GM12892 (cell line): ENCODE data around the gene PTPRK.

Source experiments
- DNase-seq: peaks from one replicate; pipeline ENCODE4 v3.0.0; 2011; ENCODE audit not compliant: insufficient read length
- FAIRE-seq: peaks from 2 replicates; lab custom pipeline; 2011; peaks lifted over from hg19 to GRCh38; lab: Jason Lieb, UNC
- POLR2A ChIP-seq: IDR thresholded peaks from 2 replicates; pipeline ENCODE4 v1.6.1; 2011; ENCODE audit warnings: low read depth, low read length, control low read depth
- POLR2AphosphoS5 ChIP-seq: IDR thresholded peaks from 2 replicates; pipeline ENCODE4 v1.6.1; 2011; ENCODE audit warnings: low read depth, low read length, control low read depth
- TAF1 ChIP-seq: IDR thresholded peaks from 2 replicates; pipeline ENCODE4 v1.6.1; 2011; ENCODE audit warnings: low read depth, mild to moderate bottlenecking, control low read depth, low read length, borderline replicate concordance

PTPRK gene

DNA sequence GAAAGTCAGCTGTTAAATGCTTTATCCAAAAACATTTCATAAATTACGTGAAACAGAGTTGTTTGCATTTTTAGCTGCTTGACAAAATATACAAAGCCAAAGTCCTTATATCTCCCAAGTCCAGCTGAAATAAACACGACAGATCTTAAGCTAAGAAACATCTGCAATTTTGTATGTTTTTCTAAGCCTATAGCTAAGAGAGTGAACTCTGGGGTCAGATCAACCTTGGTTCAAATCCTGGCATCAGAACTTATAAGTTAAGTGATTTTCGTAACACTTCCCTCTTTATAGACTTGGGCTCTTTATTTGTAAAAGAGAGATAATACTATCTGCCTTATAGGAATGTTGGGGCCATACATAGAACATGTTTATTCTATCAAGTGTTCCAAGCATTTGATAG, 176.7 kb downstream of the PTPRK start:
- FAIRE-seq (peak; percentile 57), DNase-seq (no peak)
- TF ChIP-seq TAF1 (no peak), POLR2A (no peak), POLR2AphosphoS5 (no peak)

DNA sequence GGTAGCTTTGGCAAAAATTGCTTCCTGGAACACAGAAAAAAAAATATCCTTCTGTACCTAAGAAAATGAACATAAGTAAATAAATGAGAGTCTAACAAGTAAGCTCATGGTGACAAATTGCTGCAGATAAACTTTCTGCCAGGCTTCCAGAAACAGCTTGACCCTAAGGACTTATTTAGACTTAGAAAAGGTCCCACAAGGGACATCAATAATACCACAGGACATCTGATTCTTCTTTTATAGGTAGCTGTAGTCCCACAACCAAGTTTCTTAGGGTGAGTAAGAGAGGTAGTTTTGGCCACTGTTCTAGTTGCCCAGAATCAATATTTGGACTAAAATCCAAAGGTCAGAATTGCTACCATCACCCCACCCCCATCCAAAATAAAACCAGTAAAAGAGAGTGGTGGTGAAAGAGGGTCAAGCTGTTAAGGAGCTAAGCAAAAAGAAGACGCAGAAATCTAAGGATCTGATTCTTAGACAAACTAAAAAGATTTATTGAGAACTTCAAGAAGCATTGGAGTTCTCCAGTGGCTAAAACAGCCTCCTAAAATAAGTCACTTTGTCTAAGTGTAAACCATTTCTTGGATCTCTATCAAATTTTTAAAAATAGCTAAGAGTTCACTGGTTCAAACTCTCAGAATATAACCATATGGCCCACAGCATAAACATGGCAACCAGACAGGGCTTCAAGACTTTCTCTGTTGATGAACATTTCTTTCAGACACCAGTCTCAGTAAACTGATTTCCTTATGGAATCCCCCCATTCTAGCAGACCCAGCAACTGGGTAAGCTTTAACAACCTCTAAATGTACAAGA, 180.6 kb downstream of the PTPRK start:
- TF ChIP-seq POLR2A (no peak), TAF1 (no peak)
- no peak for DNase-seq

DNA sequence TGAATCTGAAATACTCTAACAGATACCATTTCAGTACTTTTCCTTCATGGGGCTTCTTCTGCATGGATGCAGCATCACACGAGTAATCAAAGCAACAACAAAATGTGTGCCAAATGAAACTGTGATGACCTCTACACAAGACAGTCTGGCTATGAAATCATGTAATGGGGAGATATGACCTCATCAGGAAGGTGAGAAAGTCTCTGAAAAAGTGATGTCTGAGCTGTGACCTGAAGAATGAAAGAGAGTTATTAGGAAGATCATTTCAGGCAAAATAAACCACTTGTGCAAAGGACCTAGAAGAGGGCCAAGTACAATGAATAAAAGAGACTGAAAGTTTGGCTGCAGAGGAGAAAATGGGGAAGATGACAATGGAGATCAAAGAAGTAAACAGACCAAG, 182.8 kb downstream of the PTPRK start:
- TF ChIP-seq POLR2AphosphoS5 (no peak), TAF1 (no peak), POLR2A (no peak)
- DNase-seq (no peak), FAIRE-seq (no peak)

More for the DNA sequence above, 180.6 kb downstream of the PTPRK start:
- FAIRE-seq = no peak

DNA sequence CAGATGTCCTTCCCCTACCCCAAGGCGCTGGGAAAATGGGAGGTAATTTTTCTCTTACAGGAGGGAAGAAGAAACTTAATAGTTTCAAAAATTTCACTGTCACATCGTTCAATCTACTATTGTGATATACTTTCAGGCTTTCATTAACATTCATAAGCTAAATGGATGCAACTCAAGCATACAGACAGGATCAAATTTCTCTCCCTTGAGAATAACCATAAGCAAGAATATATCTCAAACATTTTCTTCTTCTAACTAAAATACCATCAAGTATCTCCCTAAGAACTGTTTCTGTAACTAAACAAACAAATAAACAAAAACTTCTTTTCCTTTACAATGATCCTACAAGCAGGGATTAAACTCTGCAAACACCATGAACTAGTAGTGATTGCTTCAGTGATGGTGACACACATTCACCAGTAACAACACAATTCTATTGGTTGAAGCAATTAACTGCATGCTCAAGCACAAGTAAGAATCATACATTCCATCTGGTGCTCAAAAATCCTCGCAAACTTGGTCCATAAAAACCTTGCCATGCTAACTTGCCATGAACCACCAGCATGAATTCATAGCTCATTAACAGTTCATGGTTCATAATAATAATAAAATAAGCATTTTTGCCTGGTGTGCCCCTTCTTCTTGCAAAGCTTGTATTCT, 183.8 kb downstream of the PTPRK start:
- TF ChIP-seq POLR2AphosphoS5 = no peak
- TF ChIP-seq POLR2A = no peak
- no peak for TF ChIP-seq TAF1
- DNase-seq (no peak), FAIRE-seq (no peak)

DNA sequence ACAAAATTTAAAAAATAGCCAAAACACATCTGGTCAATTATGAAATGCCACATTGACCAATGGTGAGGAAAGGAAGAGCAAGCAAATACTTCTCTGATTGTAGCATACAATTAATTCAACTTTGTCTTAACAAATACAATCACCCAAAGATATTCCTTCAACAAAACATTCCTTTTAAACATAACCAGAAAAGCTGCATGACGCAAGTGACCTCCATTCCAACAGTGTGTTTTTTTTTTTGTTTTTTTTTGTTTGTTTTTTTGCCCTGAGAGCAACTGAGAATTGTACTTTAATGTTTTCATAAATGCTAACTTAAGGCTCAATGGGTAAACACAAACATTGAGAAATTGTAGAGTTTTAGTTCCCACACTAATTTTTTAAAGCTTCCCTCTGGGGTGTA, 184.4 kb downstream of the PTPRK start:
- FAIRE-seq (no peak), DNase-seq (no peak)
- TF ChIP-seq POLR2AphosphoS5 (no peak), TAF1 (no peak), POLR2A (no peak)

DNA sequence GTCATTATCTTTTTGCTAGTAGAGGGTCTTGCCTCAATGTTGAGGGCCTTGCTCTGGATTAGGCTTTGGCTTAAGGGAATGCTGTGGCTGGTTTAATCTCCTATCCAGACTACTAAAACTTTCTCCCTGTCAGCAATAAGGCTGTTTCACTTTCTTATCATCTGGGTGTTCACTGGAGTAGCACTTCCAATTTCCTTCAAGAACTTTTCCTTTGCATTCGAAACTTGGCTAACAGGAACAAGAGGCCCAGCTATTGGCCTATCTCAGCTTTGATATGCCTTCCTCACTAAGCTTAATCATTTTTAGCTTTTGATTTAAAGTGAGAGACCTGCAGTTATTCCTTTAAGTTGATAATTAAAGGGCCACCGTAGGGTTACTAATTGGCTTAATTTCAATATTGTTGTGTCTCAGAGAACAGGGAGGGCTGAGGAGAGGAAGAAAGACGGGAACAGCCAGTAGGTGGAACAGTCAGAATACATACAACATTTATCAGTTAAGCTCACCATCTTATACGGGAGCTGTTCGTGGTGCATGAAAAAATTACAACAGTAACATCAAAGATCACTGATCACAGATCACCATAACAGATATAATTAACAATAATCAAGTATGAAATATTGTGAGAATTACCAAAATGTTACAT, 186.7 kb downstream of the PTPRK start:
- no peak for FAIRE-seq
- TF ChIP-seq POLR2A = no peak
- no peak for TF ChIP-seq TAF1
- no peak for TF ChIP-seq POLR2AphosphoS5
- DNase-seq = no peak

DNA sequence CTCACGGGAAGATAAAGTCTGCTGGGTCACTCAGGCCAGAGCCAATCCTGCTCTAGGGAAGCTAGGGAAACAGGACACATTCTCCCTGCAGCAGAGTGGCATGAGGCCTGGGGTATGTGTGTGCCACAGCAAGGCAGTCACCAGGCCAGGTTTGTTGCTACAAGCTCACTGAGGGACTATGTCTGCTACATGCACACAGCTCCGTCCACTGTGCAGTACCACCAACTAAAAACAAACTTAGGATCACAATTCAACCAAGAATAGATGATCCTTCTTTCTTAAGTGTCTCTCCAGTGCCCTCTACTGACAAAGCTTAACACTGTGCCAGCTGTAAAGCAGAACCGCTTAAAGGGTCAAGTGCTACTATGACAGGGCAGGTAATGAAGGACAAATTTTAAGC, 192.5 kb downstream of the PTPRK start:
- peak; percentile 88 for FAIRE-seq
- DNase-seq = no peak
- no peak for TF ChIP-seq POLR2AphosphoS5
- TF ChIP-seq POLR2A = no peak
- no peak for TF ChIP-seq TAF1

DNA sequence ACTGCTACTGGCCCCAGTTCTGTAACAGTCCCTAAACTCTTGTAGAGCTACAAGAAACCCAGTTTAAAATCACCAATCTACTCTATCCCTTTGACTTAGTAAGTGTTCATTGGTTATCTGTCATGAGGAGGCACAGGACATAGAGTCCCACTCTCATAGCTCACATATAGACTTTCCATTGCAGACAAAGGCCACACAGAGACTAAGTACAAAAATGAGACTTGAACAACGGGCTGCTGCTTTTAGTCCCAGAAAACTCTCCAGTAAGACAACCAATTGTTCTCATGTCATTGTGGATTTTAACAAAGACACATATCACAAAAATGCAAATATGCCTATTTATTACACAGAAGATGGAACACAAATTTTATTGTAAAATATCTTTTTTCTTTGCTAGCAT, 197.4 kb downstream of the PTPRK start:
- TF ChIP-seq TAF1 (no peak), POLR2AphosphoS5 (no peak), POLR2A (no peak)
- DNase-seq = no peak
- FAIRE-seq = no peak

DNA sequence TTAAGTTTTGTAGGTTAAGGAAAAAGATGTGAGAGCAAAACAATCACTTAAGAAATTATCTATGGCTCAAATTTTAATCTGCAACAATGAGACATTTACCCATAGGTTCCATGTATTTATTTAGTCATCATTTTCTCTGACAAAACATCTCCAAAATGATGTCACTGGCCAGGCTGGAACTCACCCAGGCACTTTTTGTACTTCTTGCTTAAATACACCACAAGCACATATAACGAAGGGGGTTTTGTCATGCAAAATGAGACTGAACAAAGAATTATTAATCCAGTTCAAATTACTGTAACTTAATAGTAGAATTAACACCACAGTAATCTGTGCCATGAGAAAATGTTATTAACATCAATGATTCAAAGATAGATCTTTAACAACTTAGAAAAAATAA, 200.5 kb downstream of the PTPRK start:
- FAIRE-seq = no peak
- no peak for DNase-seq
- TF ChIP-seq POLR2A = no peak
- TF ChIP-seq TAF1 = no peak
- TF ChIP-seq POLR2AphosphoS5 = no peak

DNA sequence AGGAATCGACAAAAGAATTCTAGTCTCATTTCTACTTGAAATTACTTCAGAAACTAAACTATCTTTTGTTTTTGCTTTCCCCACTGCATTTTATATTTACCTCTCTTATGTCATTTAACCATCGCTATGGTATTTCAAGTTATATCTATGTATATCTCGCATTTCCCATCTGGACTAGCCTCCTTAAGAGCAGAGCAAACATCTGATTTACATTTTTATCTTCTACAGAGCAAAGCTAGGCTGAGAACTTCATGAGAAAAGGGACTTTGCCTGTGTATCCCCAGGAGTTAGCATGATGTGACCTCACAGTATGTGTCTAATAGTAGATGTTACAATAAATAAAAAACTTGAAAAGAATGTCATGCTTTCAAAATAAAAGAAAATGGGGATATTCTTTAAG, 201.2 kb downstream of the PTPRK start:
- no peak for FAIRE-seq
- TF ChIP-seq POLR2A (no peak), TAF1 (no peak), POLR2AphosphoS5 (no peak)

DNA sequence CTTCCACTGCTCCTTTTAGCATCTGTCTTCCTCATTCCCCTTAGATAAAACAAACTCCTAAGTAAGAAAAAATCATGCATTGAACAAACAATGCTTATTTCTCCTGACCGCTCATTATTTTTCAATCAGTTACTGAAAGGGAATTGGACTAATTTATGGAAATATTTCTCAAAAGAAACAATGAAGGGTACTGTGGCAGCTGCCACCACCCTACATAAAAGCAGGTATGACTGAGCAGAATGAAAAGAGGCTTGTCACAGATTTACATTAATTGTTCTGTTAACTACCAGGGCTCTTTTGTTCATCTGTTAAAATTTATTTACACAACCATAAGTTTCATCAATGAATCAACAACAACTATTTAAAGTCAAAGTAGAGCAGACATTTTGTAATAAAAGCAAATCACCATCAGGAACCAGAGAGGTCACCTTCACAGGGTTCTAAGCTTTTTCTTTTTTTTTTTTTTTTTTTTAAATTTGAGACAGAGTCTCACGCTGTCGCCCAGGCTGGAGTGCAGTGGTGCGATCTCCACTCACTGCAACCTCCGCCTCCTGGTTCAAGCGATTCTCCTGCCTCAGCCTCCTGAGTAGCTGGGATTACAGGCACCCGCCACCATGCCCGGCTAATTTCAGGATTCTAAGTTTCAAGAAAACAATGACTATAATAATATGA, 204.0 kb downstream of the PTPRK start:
- TF ChIP-seq TAF1 (no peak), POLR2A (no peak), POLR2AphosphoS5 (no peak)
- DNase-seq (no peak), FAIRE-seq (no peak)

More for the DNA sequence above, 201.2 kb downstream of the PTPRK start:
- DNase-seq = no peak

DNA sequence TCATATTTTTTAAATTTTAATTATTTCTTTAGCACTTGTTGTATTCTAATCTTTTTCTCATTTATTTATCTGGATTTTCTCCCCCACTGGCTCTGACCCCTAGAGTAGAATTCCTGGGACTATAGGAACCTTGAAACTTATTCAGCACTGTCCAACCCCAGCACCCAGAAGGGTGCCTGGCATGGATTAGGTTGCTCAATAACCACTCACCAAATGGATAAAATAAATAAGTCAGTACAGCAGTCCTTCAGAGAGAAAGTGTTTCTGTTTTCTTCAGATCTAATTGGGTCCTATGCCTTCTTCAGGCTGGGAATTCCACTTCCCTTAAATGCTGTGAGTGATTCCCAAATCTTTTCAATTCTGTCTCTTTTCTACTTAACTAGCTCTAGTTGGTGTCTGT, 206.2 kb downstream of the PTPRK start:
- no peak for FAIRE-seq
- no peak for DNase-seq

More for the DNA sequence above, 206.2 kb downstream of the PTPRK start:
- TF ChIP-seq POLR2A = no peak
